Esophagus squamous epithelium (tissue), 4 donors: ENCODE results near the gene GRB7.
A peak's percentile ranks its signal among the peaks of the same experiment; 100 is the strongest.

Experiments
- CTCF ChIP-seq, 6 experiments: fragments of 450-650 bp in 4 of 6; fragments of 200-600 bp in 2 of 6; sonication (generic) in 2 of 6; IDR thresholded peaks; one replicate each; pipeline ENCODE4 v1.5.1; 2016 to 2019; ENCODE audit warnings: antibody characterized with exemption in 6 of 6, mild to moderate bottlenecking in 4 of 6, moderate library complexity in 4 of 6
- POLR2A ChIP-seq, 4 donors: fragments of 450-650 bp; IDR thresholded peaks; one replicate each; pipeline ENCODE4 v1.6.1; 2017; ENCODE audit warnings: antibody characterized with exemption in 4 of 4, mild to moderate bottlenecking in 4 of 4, moderate library complexity in 3 of 4

- TF ChIP-seq CTCF (IDR thresholded peaks at IDR 0.05) = no peak
- peak in 1 of 4 donors; percentile 14 for TF ChIP-seq POLR2A (IDR thresholded peaks at IDR 0.05)
These were observed 20.7 kb upstream of the GRB7 start for GRCh38 chr17:39716879-39717536.
